H1 (cell line): Measurements from ENCODE around the gene PDK1. TPM values are rescaled to one million over a fixed set of nuclear protein-coding genes. Genes with fewer than 3 reads are reported as not detected.

Experiments used
- BCL11A ChIP-seq, 2 experiments: IDR thresholded peaks; one replicate each; pipeline ENCODE4 v1.6.1; 2011; ENCODE audit warnings: low read depth in 2 of 2, low read length in 2 of 2, mild to moderate bottlenecking in 2 of 2
- CBX5 ChIP-seq: fragments of 300-800, 300-1000 bp; sonication (generic); IDR thresholded peaks from 2 replicates; pipeline ENCODE4 v1.7.1; 2016; ENCODE audit warnings: antibody characterized with exemption, low read length, low read depth
- CTBP2 ChIP-seq: IDR thresholded peaks from 2 replicates; pipeline ENCODE4 v1.7.0; 2011; ENCODE audit warnings: borderline replicate concordance, mild to moderate bottlenecking, moderate library complexity, mixed read lengths, low read length; ENCODE audit not compliant: insufficient read depth, insufficient read length
- KDM1A ChIP-seq: fragments of 200-600, 300-600 bp; sonication (generic); IDR thresholded peaks from 2 replicates; pipeline ENCODE4 v1.7.1; 2016; ENCODE audit warnings: mild to moderate bottlenecking, low read length, borderline replicate concordance
- KDM4A ChIP-seq: IDR thresholded peaks from one replicate; pipeline ENCODE4 v1.7.1; 2012; ENCODE audit warnings: low read depth, mild to moderate bottlenecking, moderate library complexity, low read length, inconsistent platforms; ENCODE audit not compliant: severe bottlenecking
- RAD21 ChIP-seq, 2 experiments: IDR thresholded peaks in 1 of 2; conservative IDR thresholded peaks in 1 of 2; 2 replicates each; pipeline ENCODE4 v1.6.1; 2011; ENCODE audit warnings: low read depth in 2 of 2, low read length in 2 of 2, improper control_type of control experiment in 1 of 2, inconsistent platforms in 1 of 2, mild to moderate bottlenecking in 1 of 2, moderate library complexity in 1 of 2
- SP4 ChIP-seq: IDR thresholded peaks from 2 replicates; pipeline ENCODE4 v1.6.1; 2012; ENCODE audit warnings: low read length, inconsistent platforms
- polyA plus RNA-seq, 7 experiments: library from polyadenylated mRNA; depleted of rRNA in 3 of 7; stranded (reverse) in 5 of 7; unstranded in 2 of 7; fragments of >200 nt in 5 of 7; fragments of 200-250 nt in 2 of 7; gene quantifications; 1 replicate in 5 of 7; 2 replicates in 1 of 7; 4 replicates in 1 of 7; pipeline versions ENCODE4 v1.2.1 to v1.2.3, GENCODE V29; 2011 to 2013; ENCODE audit warnings: missing spikeins in 2 of 7, mixed read lengths in 2 of 7
- total RNA-seq: library from RNA; stranded (reverse); fragmentation: NEBNext Ultra II Directional; extraction: Animal tissue kit (Norgen Biotek cat#: 25700); gene quantifications from 2 replicates; pipeline ENCODE4 v1.2.1, GENCODE V29; 2021

The PDK1 gene
- total and polyA plus RNA-seq, 2 of the 8 experiments (the other 6 are each of a cell fraction or from before 2014, with no cell fraction given) = 18.2 to 21.9 TPM

- TF ChIP-seq KDM1A (no peak), SP4 (no peak), CTBP2 (no peak), BCL11A (IDR thresholded peaks at IDR 0.05; ENCODE audit: low read depth in 2 of 2, low read length in 2 of 2) (no peak), RAD21 (IDR thresholded peaks at IDR 0.05 in 1 of 2, conservative IDR thresholded peaks at IDR 0.05 in 1 of 2; ENCODE audit: low read depth in 2 of 2, low read length in 2 of 2) (no peak), CBX5 (no peak), KDM4A (no peak)
These were observed 23.1 kb downstream of the PDK1 start (continued) for GRCh38 chr2:172578860-172579512.
